Stimulated activated CD4-positive, alpha-beta T cell treated with anti-CD3 and anti-CD28 coated beads, Interleukin-1b, Interleukin-23, amount 100 ng/mL, for 24 hours (primary cell): Measurements from ENCODE around the gene TMEM97.

Experiments
- DNase-seq, 4 experiments: peaks; one replicate each; pipeline ENCODE4 v3.0.0-alpha.2; 2020; ENCODE audit warnings: low read depth in 4 of 4, low spot score in 1 of 4

The TMEM97 gene

GRCh38 chr17:28315846-28316705 is 2.9 kb upstream of the TMEM97 start:
- no peak for DNase-seq

- no peak for DNase-seq
Observed at GRCh38 chr17:28317099-28317965, 1.7 kb upstream of the TMEM97 start.

- no peak for DNase-seq
Observed at GRCh38 chr17:28317966-28318758, 838 bp upstream of the TMEM97 start.

GRCh38 chr17:28319598-28319935 is 567 bp downstream of the TMEM97 start:
- DNase-seq: no peak

GRCh38 chr17:28320215-28321061 is 1.4 kb downstream of the TMEM97 start:
- DNase-seq: no peak

GRCh38 chr17:28324267-28324745 is 5.3 kb downstream of the TMEM97 start:
- no peak for DNase-seq

GRCh38 chr17:28324781-28325180 is 5.8 kb downstream of the TMEM97 start:
- no peak for DNase-seq

- no peak for DNase-seq
Observed at GRCh38 chr17:28325211-28325610, 6.2 kb downstream of the TMEM97 start.

- no peak for DNase-seq
Observed at GRCh38 chr17:28326114-28326513, 7.1 kb downstream of the TMEM97 start.

- DNase-seq: no peak
Observed at GRCh38 chr17:28327031-28327607, 8.1 kb downstream of the TMEM97 start.

- DNase-seq: no peak
Observed at GRCh38 chr17:28327709-28328108, 8.7 kb downstream of the TMEM97 start.

- no peak for DNase-seq
Observed at GRCh38 chr17:28328325-28328724, 9.3 kb downstream of the TMEM97 start.

- no peak for DNase-seq
Observed at GRCh38 chr17:28330671-28331070, 11.7 kb downstream of the TMEM97 start.

GRCh38 chr17:28331891-28332420 is 13.0 kb downstream of the TMEM97 start:
- DNase-seq: no peak

GRCh38 chr17:28333083-28333746 is 14.2 kb downstream of the TMEM97 start:
- no peak for DNase-seq

- no peak for DNase-seq
Observed at GRCh38 chr17:28334171-28334570, 15.2 kb downstream of the TMEM97 start.

- no peak for DNase-seq
Observed at GRCh38 chr17:28334666-28335200, 15.7 kb downstream of the TMEM97 start.

- DNase-seq: peak; percentile 85 to 97 (median 91)
Observed at GRCh38 chr17:28335201-28335958, 16.4 kb downstream of the TMEM97 start, which contains the start of the genes IFT20 and TNFAIP1. Gene IFT20, minus strand, starts transcription at chr17:28335472. Its CDS starts 3,487 bp downstream, at chr17:28331985. Gene TNFAIP1, plus strand, starts transcription at chr17:28335761. Its CDS starts 3,761 bp downstream, at chr17:28339522.
